ENCODE data around the gene CIAO1.

DNA sequence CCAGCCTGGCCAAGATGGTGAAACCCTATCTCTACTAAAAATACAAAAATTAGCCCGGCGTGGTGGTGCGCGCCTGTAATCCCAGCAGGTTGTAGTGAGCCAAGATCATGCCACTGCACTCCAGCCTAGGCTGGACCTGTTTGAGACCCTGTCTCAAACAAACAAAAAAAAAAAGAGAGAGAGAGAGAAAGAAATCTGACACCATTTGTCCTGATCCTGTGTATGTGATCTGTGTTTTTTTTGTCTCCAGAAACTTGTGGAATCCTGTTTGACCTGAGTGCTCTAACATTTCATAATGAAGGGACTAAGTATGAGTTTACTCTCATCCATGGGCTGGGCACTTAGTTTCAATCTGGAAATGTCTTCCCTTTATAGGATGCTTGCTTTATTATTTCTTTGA is 52.7 kb downstream of the CIAO1 start:
- TF ChIP-seq, protein P1, sequence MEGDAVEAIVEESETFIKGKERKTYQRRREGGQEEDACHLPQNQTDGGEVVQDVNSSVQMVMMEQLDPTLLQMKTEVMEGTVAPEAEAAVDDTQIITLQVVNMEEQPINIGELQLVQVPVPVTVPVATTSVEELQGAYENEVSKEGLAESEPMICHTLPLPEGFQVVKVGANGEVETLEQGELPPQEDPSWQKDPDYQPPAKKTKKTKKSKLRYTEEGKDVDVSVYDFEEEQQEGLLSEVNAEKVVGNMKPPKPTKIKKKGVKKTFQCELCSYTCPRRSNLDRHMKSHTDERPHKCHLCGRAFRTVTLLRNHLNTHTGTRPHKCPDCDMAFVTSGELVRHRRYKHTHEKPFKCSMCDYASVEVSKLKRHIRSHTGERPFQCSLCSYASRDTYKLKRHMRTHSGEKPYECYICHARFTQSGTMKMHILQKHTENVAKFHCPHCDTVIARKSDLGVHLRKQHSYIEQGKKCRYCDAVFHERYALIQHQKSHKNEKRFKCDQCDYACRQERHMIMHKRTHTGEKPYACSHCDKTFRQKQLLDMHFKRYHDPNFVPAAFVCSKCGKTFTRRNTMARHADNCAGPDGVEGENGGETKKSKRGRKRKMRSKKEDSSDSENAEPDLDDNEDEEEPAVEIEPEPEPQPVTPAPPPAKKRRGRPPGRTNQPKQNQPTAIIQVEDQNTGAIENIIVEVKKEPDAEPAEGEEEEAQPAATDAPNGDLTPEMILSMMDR (IDR thresholded peaks at IDR 0.05; ENCODE audit: control extremely low read depth in 1 of 3, insufficient read depth in 1 of 3, low read depth in 1 of 3, low read length in 3 of 3): no peak
- no peak for TF ChIP-seq EZH2 (IDR thresholded peaks at IDR 0.05; ENCODE audit: low read depth, low read length, severe bottlenecking)
- no peak for TF ChIP-seq BCL11A (IDR thresholded peaks at IDR 0.05; ENCODE audit: low read depth in 2 of 2, low read length in 2 of 2)
- TF ChIP-seq POLR2AphosphoS5 (IDR thresholded peaks at IDR 0.05; ENCODE audit: low read depth, low read length): no peak
- no peak for TF ChIP-seq HDAC6 (IDR thresholded peaks at IDR 0.05; ENCODE audit: low read depth, low read length)
- TF ChIP-seq CREB1 (IDR thresholded peaks at IDR 0.05): no peak
- TF ChIP-seq RFX5 (IDR thresholded peaks at IDR 0.05; ENCODE audit: borderline replicate concordance, low read depth, low read length): no peak
- TF ChIP-seq, protein P2, sequence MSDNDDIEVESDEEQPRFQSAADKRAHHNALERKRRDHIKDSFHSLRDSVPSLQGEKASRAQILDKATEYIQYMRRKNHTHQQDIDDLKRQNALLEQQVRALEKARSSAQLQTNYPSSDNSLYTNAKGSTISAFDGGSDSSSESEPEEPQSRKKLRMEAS (IDR thresholded peaks at IDR 0.05): no peak
- no peak for TF ChIP-seq NRF1 (IDR thresholded peaks at IDR 0.05; ENCODE audit: low read depth, low read length)
- TF ChIP-seq SP1 (IDR thresholded peaks at IDR 0.05; ENCODE audit: low read depth, low read length): no peak
- no peak for TF ChIP-seq EGR1 (IDR thresholded peaks at IDR 0.05; ENCODE audit: borderline replicate concordance, low read depth, low read length)
- no peak for TF ChIP-seq RXRA (IDR thresholded peaks at IDR 0.05; ENCODE audit: insufficient read depth, low read depth, low read length)
- no peak for TF ChIP-seq BACH1 (IDR thresholded peaks at IDR 0.05; ENCODE audit: low read length)
- TF ChIP-seq EP300 (IDR thresholded peaks at IDR 0.05; ENCODE audit: borderline replicate concordance in 1 of 2, low read depth in 2 of 2, low read length in 2 of 2): no peak

Data from H1 (cell line).